ENCODE results near the gene IL6R.

Gene IL6R

GRCh38 chr1:154425172-154425571, 20.0 kb downstream of the IL6R start:
- no peak for DNase-seq

GRCh38 chr1:154427173-154428139, 22.3 kb downstream of the IL6R start:
- DNase-seq, result peak; percentile 36

- no peak for DNase-seq
Observed at GRCh38 chr1:154429118-154429517, 24.0 kb downstream of the IL6R start.

DNA sequence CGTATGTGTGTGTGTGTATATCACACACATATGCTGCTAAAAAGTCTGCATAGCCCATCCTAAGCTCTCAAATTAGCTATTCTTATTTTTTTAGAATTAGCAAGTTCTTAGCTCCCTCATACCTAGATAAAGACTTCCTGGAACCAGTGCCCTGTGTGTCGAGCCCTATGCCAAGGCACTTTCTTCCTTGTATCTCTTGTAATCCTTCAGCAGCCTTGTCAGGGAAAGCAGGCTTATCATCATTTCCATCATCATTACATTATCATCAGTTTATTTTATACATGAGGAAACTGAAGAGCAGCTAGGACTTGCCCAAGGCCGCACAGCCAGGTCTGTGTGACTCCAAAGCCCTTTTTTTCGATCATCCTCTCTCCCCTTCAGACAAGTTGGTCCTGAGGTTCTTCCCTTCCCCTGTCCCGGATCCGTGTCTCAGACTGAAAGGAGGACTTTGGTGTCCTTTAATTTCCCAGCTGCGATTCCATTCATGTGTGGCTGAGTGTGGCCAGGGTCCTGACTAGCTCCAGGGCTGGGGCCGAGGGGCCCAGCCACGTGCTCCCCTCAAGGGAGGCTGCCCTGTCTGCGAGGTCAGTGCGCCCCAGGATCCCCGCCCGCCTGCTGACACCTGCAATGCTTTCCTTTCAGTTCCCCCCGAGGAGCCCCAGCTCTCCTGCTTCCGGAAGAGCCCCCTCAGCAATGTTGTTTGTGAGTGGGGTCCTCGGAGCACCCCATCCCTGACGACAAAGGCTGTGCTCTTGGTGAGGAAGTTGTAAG, 24.9 kb downstream of the IL6R start:
- no peak for DNase-seq

- no peak for DNase-seq
Observed at GRCh38 chr1:154430903-154431302, 25.8 kb downstream of the IL6R start.

DNA sequence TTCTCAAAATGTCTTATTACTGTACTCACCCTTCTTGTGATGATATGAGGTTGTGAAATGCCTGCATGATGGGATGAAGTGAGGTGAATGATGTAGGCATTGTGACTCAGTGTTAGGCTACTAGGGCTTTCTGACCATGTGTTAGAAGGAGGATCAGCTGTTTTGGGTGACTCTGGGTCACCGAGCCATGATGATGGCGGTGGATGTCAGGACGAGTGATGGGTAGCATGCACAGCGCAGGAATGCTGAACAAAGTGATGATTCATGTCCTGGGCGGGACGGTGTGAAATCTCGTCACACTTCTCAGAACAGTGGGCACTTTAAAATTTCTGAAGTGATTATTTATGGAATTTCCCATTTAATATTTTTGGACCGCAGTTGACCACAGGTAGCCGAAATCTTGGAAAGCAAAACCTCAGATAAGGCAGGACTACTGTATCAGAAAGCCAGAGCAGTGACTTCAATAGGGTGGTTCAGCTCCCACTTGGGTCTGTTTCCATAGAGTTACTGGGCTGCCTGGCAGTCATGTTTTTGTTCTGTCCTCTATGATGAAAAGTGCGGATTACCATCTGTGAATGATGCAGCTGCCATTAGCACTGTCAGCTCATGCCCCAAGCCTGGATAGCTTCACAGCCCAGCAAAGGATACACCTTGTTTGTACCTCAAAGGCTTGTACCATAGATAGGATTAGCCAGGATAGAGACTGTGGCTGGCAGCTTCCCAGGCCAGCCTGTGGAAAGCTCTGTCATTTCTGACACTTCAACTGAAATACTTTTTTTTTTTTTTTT, 26.6 kb downstream of the IL6R start:
- DNase-seq, result no peak

GRCh38 chr1:154433161-154433764, 28.1 kb downstream of the IL6R start:
- no peak for DNase-seq

DNA sequence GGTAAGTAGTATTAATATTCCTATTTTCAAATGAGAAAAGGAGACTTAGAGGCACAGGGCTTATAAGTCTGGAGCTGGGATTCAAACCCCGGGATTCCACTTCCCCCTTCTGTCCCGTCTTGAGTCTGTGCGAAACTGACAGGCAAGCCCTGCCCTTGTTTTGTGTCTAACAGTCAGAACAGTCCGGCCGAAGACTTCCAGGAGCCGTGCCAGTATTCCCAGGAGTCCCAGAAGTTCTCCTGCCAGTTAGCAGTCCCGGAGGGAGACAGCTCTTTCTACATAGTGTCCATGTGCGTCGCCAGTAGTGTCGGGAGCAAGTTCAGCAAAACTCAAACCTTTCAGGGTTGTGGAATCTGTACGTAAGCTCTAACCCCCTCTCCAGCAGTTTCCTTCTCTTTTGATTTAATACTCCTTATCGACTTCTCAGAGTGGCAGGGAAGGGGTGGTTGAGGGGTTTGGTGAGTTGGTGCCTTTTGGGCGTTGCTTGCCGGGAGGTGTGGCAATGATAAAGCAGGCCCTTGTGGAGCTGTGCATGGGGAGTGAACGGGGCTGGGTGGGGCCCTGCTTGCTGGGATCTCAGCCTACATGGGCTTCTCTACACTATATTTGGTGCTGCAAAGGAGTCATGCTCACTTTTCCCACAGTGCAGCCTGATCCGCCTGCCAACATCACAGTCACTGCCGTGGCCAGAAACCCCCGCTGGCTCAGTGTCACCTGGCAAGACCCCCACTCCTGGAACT, 29.4 kb downstream of the IL6R start:
- no peak for DNase-seq

GRCh38 chr1:154435599-154436200, 30.6 kb downstream of the IL6R start:
- no peak for DNase-seq

GRCh38 chr1:154436433-154436832, 31.3 kb downstream of the IL6R start:
- DNase-seq, result no peak

DNA sequence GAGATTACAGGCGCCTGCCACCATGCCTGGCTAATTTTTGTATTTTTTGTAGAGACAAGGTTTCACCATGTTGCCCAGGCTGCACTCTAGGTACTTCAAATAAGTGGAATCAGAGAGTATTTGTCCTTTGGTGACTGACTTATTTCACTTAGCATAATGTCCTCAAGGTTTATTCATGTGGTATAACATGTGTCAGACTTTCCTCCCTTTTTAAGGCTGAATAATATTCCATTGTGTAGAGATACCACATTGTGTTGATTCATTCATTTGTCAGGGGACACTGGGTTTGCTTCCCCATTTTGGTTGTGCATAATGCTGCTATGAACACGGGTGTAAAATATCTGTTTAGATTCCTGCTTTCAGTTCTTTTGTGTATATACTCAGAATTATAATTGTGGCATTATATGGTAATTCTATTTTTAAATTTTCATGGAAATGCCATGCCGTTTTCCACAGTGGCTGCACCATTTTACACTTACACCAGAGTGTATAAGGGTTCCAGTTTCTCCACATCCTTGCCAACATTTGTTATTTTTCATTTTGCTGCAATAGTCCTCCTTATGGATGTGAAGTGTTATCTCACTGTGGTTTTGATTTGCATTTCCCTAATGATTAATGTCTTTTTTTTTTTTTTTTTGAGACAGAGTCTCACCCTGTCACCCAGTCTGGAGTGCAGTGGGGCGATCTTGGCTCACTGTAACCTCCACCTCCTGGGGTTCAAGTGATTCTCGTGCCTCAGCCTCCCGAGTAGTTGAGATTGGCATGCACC, 35.1 kb downstream of the IL6R start:
- DNase-seq, result no peak

DNA sequence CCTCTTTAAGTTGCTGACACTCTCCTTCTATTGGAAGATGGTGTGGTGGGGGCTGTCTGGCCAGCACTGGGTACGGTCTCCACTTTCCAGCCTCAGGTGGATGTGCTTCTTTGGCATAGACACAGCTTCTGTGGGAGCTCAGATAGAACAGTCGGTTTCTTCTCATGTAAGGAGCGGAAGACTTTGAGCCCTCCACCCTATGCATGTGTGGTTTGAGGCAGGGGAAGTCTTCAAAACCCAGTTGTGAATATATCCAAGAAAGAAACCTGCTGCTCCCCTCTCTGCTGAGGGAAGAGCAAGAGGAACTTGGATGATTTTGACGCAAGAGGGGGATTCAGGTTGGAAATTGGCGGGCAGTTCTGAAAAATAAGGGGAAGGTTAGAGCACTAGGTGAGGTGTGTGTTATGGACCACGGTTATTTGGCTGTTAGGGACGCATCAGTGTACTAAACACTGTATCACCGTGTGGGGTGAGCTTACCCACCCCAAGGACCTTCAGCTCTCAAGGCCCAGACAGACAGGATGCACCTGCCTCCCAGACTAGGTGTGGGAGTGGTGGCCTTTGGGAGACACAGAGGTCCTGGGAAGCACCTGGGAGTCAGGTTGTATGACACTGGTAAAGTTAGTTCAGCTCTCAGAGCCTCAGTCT, 36.2 kb downstream of the IL6R start:
- DNase-seq, result no peak

GRCh38 chr1:154442006-154442740, 37.0 kb downstream of the IL6R start:
- DNase-seq, result no peak

GRCh38 chr1:154443274-154444013, 38.3 kb downstream of the IL6R start:
- DNase-seq, result no peak

- no peak for DNase-seq
Observed at GRCh38 chr1:154445040-154445472, 39.9 kb downstream of the IL6R start.

- DNase-seq, result no peak
Observed at GRCh38 chr1:154446292-154446691, 41.1 kb downstream of the IL6R start.

DNA sequence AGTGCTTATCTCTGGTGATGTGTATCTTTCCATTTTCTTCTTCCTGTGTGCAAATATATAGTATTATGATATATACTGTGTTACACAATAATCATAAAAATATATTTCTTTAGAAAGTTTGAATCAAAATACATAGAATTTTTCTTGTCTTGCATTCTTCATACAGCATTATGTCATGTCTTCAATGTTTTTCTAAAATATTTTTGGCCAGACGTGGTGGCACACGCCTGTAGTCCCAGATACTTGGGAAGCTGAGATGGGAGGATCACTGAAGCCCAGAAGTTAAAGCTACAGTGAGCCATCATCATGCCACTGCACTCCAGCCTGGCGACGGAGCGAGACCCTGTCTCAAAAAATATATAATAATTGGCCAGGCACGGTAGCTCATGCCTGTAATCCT, 41.6 kb downstream of the IL6R start:
- DNase-seq, result no peak

GRCh38 chr1:154448331-154448811, 43.2 kb downstream of the IL6R start:
- DNase-seq, result no peak
